IPS-15b (cell line): ENCODE data around the gene CALM3.

Experiments
- H3K27me3 ChIP-seq: one replicate; pipeline ENCODE4 v1.6.1; 2013; ENCODE audit warnings: low read length; ENCODE audit not compliant: control insufficient read depth, insufficient read depth
- H3K36me3 ChIP-seq: one replicate; pipeline ENCODE4 v1.6.1; 2013; ENCODE audit warnings: low read length; ENCODE audit not compliant: control insufficient read depth, insufficient read depth
- H3K4me1 ChIP-seq: one replicate; pipeline ENCODE4 v1.6.1; 2013; ENCODE audit warnings: mild to moderate bottlenecking, low read length; ENCODE audit not compliant: control insufficient read depth, insufficient read depth
- H3K4me3 ChIP-seq: one replicate; pipeline ENCODE4 v1.5.1; 2013; ENCODE audit warnings: low read depth, low read length
- H3K9ac ChIP-seq: one replicate; pipeline ENCODE4 v1.6.1; 2013; ENCODE audit warnings: low read depth, mild to moderate bottlenecking, low read length
- H3K9me3 ChIP-seq: one replicate; pipeline ENCODE4 v1.6.1; 2013; ENCODE audit warnings: mild to moderate bottlenecking, low read length; ENCODE audit not compliant: control insufficient read depth, insufficient read depth

CALM3 gene

DNA sequence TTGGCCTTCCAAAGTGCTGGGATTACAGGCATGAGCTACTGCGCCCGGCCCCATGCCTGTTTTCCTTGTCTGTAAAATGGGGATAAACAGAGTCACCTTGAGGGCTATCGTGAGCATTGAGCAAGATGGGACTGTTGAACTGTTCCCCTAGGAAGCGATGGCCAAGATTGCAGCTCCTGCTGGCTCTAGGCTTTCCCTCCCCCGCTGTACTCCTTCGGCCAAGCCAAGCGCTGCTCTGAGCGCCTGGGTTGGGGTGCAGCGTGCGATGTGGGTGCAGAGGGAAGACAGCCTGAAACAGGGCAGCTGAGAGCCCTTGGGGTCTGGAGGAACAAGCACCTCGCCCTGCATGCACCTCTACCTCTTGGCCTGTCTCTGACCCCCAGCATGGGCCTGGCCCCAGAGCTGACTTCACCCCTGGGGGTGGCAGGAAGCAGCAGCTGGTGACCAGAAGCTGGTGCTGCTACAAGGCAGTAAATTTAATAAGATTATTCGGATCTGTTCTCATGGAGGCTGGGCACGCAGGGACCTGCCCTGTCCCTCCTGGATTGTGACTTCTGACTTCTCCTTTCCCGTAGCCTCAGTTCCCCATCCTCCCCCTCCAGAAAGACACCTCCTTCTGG is 29.6 kb downstream of the CALM3 start:
- H3K4me3 ChIP-seq = no peak overlapping the region
- peaks cover 11% of the 10 kb centered on the region for H3K4me1 ChIP-seq
- H3K9ac ChIP-seq = no peak overlapping the region
- H3K9me3 ChIP-seq = no peaks in the 10 kb centered on the region
- H3K27me3 ChIP-seq = peaks cover 25% of the 10 kb centered on the region
- no peaks in the 10 kb centered on the region for H3K36me3 ChIP-seq

DNA sequence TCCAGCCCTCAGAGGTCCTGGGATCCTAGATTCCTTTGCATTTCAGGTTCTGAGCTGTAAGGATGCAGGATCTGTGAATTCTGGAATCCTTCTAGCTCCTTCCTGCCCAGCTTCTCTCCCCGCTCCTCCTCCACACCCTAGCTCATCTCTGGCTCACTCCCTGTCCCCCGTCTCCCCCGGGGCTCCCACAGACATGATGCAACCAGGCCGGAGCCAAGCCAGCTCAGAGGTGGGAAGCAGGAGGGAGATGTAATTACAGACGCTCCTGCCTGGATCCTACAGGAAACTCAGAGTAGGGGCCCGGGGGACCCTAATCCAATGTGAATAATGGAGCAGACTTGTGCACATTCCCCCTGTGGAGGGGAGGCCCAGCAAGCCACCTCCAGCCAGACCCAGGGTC is 30.4 kb downstream of the CALM3 start:
- Histone ChIP-seq H3K9ac (no peak overlapping the region), H3K4me3 (no peak overlapping the region), H3K27me3 (peaks cover 32% of the 10 kb centered on the region), H3K4me1 (peaks cover 13% of the 10 kb centered on the region), H3K9me3 (no peaks in the 10 kb centered on the region), H3K36me3 (no peaks in the 10 kb centered on the region)

DNA sequence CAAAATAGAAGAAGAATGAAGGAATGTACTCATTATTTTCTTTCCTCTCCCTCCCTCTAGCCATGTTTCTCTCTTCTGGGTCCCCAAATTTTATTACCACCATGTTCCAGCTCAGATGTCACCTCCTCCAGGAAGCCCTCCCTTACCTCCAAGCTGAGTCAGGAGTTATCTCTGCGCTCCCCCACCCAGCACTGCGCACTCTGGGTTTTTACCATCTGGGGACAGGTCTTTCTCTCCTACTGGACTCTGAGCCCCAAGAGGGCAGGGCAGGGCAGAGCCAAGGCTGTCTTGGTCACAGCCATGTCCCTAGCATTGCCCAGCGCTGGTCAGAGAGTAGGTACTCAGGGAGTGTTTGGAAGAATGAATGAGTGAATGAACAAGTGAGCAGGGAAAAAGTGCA is 32.0 kb downstream of the CALM3 start:
- H3K4me1 ChIP-seq = peaks cover 15% of the 10 kb centered on the region
- H3K9me3 ChIP-seq = no peaks in the 10 kb centered on the region
- peaks cover 48% of the 10 kb centered on the region for H3K27me3 ChIP-seq
- H3K4me3 ChIP-seq = no peak overlapping the region
- no peak overlapping the region for H3K9ac ChIP-seq
- H3K36me3 ChIP-seq = no peaks in the 10 kb centered on the region

DNA sequence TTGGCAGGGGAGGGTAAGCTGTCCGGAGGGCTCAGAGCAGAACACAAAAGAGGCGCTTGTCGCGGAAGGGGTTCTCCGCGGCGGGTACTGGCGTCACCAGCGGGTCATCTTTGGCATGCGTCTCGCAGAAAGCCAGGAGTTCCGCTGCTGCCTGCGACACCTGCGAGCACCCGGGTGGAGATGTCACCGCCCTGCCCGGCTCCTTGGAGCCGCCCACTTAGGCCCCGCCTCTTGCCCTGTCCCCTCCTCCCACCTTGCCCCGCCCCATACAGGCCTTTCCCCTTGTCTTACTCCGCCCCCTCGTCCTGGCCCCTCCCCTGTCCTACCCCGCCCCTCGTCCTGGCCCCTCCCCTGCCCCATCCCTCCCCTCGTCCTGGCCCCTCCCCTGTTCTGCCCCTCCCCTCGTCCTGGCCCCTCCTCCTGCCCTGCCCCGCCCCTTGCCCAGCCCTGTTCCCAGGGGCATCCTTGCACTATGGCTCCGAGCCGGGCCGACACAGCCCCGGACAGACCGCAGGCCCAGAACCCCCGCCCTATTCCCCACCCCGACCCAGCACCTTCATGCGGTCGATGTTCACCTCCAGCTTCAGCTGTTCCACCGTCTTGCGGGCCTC is 33.0 kb downstream of the CALM3 start:
- Histone ChIP-seq H3K36me3 (no peaks in the 10 kb centered on the region), H3K9me3 (no peaks in the 10 kb centered on the region), H3K4me3 (peak overlapping the region; percentile 61), H3K27me3 (peaks cover 51% of the 10 kb centered on the region), H3K9ac (no peak overlapping the region), H3K4me1 (peaks cover 17% of the 10 kb centered on the region)

DNA sequence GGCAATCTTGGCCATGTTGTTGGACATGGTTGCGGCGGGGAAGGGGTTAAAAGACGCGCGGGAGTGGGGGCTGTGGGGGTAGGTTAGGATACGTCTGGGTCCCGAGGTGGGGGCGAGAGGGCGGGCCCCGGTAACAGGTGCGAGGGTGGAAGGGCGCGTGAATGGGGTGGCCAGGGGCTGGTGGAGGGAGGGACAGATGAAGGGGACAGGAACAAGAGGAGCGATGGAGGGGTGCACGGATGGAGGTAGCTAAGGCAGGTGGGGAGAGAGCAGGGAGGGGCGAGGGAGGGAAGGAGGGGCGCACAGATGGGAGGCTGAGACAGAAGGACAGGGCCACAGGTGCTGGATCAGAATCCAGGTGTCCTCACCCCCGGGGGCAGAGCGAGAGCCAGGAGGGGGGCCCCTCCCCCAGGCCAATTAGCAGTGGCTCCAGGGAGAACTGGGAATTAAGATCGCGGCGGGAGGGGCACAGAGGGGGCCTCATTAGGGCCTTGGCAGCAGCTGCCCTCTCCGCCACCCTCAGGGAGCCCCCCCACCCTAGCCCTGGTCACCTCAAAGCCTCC is 33.6 kb downstream of the CALM3 start:
- Histone ChIP-seq H3K9me3 (no peaks in the 10 kb centered on the region), H3K36me3 (no peaks in the 10 kb centered on the region), H3K4me1 (peaks cover 17% of the 10 kb centered on the region), H3K27me3 (peaks cover 51% of the 10 kb centered on the region), H3K4me3 (peak overlapping the region; percentile 61), H3K9ac (no peak overlapping the region)

DNA sequence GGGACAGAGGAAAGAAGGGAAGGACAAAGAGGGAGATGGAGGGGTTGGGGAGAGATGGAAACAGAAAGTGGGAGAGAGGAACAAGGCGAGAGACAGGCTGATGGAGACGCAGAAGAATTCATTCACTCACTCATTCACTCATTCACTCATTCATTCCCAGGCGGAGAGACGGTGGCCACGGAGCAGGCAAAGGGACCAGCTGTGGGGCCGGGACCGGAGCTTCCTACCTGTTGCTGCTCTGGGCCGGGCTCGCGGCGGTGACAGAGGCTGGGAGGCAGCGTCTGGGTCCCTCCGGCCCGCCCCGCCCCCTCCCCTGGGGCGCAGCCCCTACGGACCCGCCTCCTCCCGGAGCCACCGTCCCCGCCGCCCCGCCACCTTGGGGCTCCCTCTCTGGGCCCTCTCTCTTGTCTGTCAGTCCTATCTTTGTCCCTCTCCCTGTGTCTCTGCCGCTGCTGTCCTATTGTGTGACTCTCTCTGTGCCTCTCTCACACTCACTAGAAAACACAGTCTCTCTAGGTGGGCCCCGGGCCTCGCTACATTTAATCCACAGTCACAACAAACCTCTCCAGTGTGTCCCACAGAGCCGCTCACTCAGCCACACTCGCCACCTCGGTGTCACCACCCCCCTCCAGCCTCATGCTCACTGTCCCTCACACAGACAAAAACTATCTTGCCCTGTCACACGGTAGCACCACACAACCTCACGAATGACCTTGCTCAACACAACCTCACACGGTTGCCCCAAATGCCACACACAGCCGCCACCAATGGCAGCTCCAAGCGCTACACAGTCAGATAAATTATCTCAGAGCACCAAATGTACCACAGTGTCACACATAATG is 35.0 kb downstream of the CALM3 start, which contains the start of gene GNG8:
Gene GNG8, minus strand, starts transcription at position 283 of the 842 bp plus-strand sequence. CDS start 1,520 bp downstream, outside the sequence.
- no peaks in the 10 kb centered on the region for H3K36me3 ChIP-seq
- H3K9ac ChIP-seq = no peak within 1 kb of the TSS
- H3K4me1 ChIP-seq = peaks cover 13% of the 10 kb centered on the region
- H3K9me3 ChIP-seq = no peaks in the 10 kb centered on the region
- H3K27me3 ChIP-seq = peaks cover 62% of the 10 kb centered on the region
- H3K4me3 ChIP-seq = peak within 1 kb of the TSS; percentile 75

DNA sequence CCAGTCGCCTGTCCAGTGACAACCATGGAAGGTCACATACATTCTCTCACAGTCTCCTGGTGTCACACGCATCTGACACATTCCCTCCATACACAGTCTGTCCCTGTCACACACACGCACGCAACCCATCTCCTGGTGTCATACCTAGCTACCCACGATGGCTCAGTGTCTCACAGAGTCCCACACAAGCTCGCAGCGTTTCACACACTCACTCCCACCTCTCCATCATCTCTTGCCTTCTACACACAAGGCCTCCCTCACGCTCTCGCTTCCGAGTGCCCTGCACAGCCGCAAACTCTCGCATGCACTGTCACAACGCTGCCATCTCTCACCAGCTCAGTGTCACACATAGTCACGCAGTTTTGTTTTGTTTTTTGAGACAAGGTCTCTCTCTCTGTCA is 36.1 kb downstream of the CALM3 start:
- Histone ChIP-seq H3K36me3 (no peaks in the 10 kb centered on the region), H3K4me3 (no peak overlapping the region), H3K9me3 (no peaks in the 10 kb centered on the region), H3K4me1 (peaks cover 13% of the 10 kb centered on the region), H3K27me3 (peaks cover 66% of the 10 kb centered on the region), H3K9ac (no peak overlapping the region)

DNA sequence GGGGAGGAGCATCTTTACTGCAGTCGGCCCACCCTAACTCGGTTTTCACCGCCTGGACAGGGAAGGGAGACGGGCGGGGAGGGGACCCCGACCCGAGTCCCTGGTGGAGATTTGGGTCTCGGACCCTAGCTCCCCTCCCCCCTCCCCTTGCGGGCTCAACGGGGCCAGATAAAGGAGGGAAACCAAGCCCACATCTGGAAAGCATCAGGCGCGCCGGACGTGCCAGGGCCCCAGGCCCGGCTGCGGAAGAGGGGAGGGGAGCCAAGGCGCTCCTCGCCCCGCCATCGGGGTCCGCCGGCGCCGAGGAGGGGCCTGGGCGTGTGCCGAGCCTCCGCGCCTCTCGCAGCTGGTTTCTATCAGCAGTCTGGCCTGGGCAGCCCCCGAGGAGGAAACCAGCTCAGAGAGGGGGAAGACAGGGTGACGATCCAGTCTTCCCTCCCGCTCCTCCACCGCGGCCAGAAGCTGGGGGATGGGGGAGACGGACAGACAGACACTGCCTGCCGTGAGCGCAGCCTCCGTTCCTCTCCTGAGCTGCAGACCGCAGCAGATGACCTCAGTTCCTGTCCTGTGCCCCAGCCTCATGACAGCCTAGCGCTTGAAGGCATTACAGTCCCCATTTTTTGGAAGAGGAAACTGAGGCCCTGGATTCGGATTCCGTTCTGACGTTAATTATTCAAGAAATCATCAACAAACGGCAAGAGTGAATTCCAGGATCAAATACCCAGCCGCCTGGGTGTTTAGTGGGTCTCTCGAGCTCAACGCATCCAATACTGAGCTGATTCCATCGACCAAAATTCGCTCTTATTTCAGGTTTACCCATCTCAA is 38.4 kb downstream of the CALM3 start:
- Histone ChIP-seq H3K4me3 (peak overlapping the region; percentile 92), H3K27me3 (peaks cover 51% of the 10 kb centered on the region), H3K9me3 (no peaks in the 10 kb centered on the region), H3K36me3 (no peaks in the 10 kb centered on the region), H3K9ac (no peak overlapping the region), H3K4me1 (peaks cover 8% of the 10 kb centered on the region)

DNA sequence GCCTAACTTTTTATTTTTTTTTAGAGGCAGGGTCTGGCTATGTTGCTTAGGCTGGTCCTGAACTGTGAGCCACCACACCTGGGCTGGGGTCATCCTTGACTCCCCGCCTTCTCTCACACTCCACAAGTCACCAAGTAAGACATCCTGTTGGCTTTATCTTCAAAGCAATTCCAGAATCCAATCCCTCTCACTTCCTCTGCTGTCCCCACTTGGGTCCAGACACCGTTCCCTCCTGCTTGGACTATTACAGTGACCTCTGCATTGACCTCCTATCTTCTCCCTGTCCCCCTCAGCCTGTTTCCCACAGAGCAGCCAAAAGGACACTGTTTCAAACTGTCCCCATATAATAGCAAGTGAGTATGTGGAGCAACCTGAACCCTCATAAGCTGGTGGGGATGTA is 39.5 kb downstream of the CALM3 start:
- no peak overlapping the region for H3K4me3 ChIP-seq
- H3K9me3 ChIP-seq = no peaks in the 10 kb centered on the region
- H3K36me3 ChIP-seq = no peaks in the 10 kb centered on the region
- no peak overlapping the region for H3K9ac ChIP-seq
- H3K4me1 ChIP-seq = peaks cover 10% of the 10 kb centered on the region
- peaks cover 47% of the 10 kb centered on the region for H3K27me3 ChIP-seq

DNA sequence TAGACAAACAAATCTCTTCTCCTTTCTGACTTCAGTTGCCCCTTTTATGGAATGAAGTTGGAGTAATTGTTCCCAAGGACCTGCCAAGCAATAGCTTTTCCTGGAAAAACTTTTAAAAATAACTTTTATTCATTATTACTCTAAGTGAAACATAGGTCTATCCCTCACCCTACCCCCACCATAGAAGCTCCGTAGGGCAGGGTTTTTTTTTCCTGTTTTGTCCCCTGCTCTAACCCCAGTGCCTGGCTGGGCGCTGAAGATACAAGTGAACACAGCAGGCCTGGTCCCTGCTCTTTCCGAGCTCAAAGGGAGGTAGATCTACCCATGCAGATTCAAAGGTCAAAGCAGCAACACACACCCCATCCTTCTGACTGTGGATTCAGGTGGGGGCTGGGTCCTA is 43.6 kb downstream of the CALM3 start:
- Histone ChIP-seq H3K4me3 (no peak overlapping the region), H3K4me1 (peaks cover 8% of the 10 kb centered on the region), H3K9me3 (no peaks in the 10 kb centered on the region), H3K36me3 (no peaks in the 10 kb centered on the region), H3K27me3 (peaks cover 50% of the 10 kb centered on the region), H3K9ac (no peak overlapping the region)

DNA sequence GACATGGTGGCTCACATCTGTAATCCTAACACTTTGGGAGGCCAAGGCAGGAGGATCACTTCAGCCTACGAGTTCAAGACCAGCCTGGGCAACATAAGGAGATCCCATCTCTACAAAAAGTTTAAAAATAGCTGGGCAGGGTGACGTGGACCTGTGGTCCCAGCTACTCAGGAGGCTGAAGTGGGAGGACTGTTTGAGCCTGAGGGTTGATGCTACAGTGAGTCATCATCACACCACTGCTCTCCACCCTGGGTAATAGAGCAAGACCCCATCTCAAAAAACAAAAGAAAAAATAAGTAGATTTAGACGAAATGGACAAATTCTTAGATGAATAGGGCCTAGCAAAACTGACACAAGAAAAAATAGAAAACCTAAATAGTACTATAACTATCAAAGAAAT is 45.3 kb downstream of the CALM3 start:
- H3K4me3 ChIP-seq = no peak overlapping the region
- no peaks in the 10 kb centered on the region for H3K9me3 ChIP-seq
- peaks cover 6% of the 10 kb centered on the region for H3K4me1 ChIP-seq
- H3K27me3 ChIP-seq = peaks cover 44% of the 10 kb centered on the region
- no peak overlapping the region for H3K9ac ChIP-seq
- no peaks in the 10 kb centered on the region for H3K36me3 ChIP-seq
